GM15510 (cell line): ENCODE measurements around the gene COA1.

ENCODE experiments used
- POLR2A ChIP-seq: IDR thresholded peaks from 3 replicates; pipeline ENCODE4 v1.6.1; 2011; ENCODE audit warnings: borderline replicate concordance; ENCODE audit not compliant: insufficient read length; ENCODE audit errors: extremely low read depth

The COA1 gene

GRCh38 chr7:43742692-43743091 is 13.4 kb upstream of the COA1 start:
- no peak for TF ChIP-seq POLR2A

- TF ChIP-seq POLR2A = no peak
Measured at GRCh38 chr7:43737467-43738127, 8.3 kb upstream of the COA1 start.

- no peak for TF ChIP-seq POLR2A
Measured at GRCh38 chr7:43735802-43736603, 6.7 kb upstream of the COA1 start.

GRCh38 chr7:43735403-43735801 is 6.1 kb upstream of the COA1 start:
- TF ChIP-seq POLR2A = no peak

- no peak for TF ChIP-seq POLR2A
Measured at GRCh38 chr7:43729924-43730248, 563 bp upstream of the COA1 start.

- TF ChIP-seq POLR2A = no peak
Measured at GRCh38 chr7:43727494-43727893, 1.8 kb downstream of the COA1 start.

- TF ChIP-seq POLR2A = no peak
Measured at GRCh38 chr7:43727003-43727402, 2.3 kb downstream of the COA1 start.

GRCh38 chr7:43726466-43726865 is 2.9 kb downstream of the COA1 start:
- no peak for TF ChIP-seq POLR2A

- TF ChIP-seq POLR2A = no peak
Measured at GRCh38 chr7:43725251-43725650, 4.1 kb downstream of the COA1 start.

- TF ChIP-seq POLR2A = no peak
Measured at GRCh38 chr7:43723007-43723341, 6.3 kb downstream of the COA1 start.

- no peak for TF ChIP-seq POLR2A
Measured at GRCh38 chr7:43721193-43721806, 8.0 kb downstream of the COA1 start.

- TF ChIP-seq POLR2A = no peak
Measured at GRCh38 chr7:43716598-43716997, 12.7 kb downstream of the COA1 start.

- no peak for TF ChIP-seq POLR2A
Measured at GRCh38 chr7:43711503-43711902, 17.8 kb downstream of the COA1 start.

- no peak for TF ChIP-seq POLR2A
Measured at GRCh38 chr7:43703573-43703972, 25.8 kb downstream of the COA1 start.

- no peak for TF ChIP-seq POLR2A
Measured at GRCh38 chr7:43702974-43703373, 26.3 kb downstream of the COA1 start.

GRCh38 chr7:43701929-43702328 is 27.4 kb downstream of the COA1 start:
- no peak for TF ChIP-seq POLR2A
